Effector memory CD8-positive, alpha-beta T cell (primary cell): ENCODE results near the gene HOXC11.

Experiments used
- ATAC-seq: fragments of 150-1000 bp; cut with Tn5 transposase; replicated peaks from 2 replicates; pipeline ENCODE4 v1.10.0; 2021; ENCODE audit warnings: mild to moderate bottlenecking, moderate library complexity
- DNase-seq, 3 experiments: peaks; one replicate each; pipeline ENCODE4 v3.0.0; 2021
- H3K27ac Mint-ChIP-seq, 2 donors: one replicate each; pipeline ENCODE4 v1.8.0; 2022; ENCODE audit warnings: mild to moderate bottlenecking in 2 of 2, mixed read lengths in 2 of 2, moderate library complexity in 2 of 2
- H3K27me3 Mint-ChIP-seq, 2 donors: one replicate each; pipeline ENCODE4 v1.8.0; 2022; ENCODE audit warnings: mixed read lengths in 2 of 2
- H3K36me3 Mint-ChIP-seq: one replicate; pipeline ENCODE4 v1.8.0; 2022; ENCODE audit warnings: mild to moderate bottlenecking, moderate library complexity, mixed read lengths; ENCODE audit not compliant: insufficient read depth
- H3K4me1 Mint-ChIP-seq, 2 donors: one replicate each; pipeline ENCODE4 v1.8.0; 2022; ENCODE audit warnings: low read depth in 2 of 2, mixed read lengths in 2 of 2
- H3K4me3 Mint-ChIP-seq, 2 donors: one replicate each; pipeline ENCODE4 v1.8.0; 2022; ENCODE audit warnings: mild to moderate bottlenecking in 2 of 2, mixed read lengths in 2 of 2, moderate library complexity in 2 of 2
- H3K9me3 Mint-ChIP-seq, 2 donors: one replicate each; pipeline ENCODE4 v1.8.0; 2022; ENCODE audit warnings: mixed read lengths in 2 of 2

HOXC11 gene

DNA sequence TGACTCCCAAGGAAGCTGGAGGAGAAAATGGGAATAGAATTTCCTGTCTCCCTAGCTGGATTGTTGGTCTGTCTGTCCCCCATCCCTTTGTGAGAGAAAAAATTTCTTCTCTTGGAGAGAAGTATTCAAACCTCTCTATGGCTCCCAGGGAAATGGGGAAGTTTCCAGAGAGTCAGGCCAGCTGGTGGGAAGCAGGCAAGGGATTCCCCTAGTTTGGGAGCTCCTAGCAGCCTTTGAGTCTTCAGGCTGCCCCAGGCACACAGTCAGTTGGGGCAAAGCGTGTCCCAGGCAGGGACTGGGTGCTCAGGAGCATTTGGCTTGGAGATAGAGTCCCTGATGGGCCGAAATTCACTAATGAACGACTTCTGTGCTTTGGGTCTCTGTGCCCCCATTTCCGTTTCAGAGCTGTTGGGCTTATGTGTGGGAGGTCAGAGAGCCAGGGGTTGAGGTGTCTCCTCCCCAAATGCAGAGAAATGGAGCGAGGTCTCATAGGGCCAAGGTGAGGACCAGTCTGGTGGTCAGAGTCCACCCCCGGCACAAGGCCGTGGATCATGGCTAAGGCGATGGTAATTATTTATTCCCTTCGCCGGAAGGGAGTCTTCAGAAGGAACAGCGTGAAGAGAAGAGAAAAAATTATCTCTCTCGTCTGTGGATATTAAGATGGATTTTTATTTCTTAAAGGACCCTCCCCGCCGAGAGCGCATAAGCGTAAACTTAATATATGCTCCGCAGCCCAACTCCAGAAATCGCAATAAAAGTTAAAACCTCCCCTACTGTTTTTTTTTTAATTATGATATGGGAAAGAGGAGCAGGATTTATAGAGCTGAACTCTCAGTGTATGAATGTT lies 20.5 kb downstream of the HOXC11 start:
- Mint-ChIP-seq H3K4me1 (peaks cover 50 to 52% of the 10 kb centered on the region in 2 donors), H3K9me3 (no peaks in the 10 kb centered on the region), H3K36me3 (peaks cover 18% of the 10 kb centered on the region), H3K4me3 (peak overlapping the region; percentile 78 to 88), H3K27me3 (peaks cover 99 to 100% of the 10 kb centered on the region in 2 donors), H3K27ac (peak overlapping the region in 1 of 2 donors; percentile 22)
- ATAC-seq: no peak
- no peak for DNase-seq

DNA sequence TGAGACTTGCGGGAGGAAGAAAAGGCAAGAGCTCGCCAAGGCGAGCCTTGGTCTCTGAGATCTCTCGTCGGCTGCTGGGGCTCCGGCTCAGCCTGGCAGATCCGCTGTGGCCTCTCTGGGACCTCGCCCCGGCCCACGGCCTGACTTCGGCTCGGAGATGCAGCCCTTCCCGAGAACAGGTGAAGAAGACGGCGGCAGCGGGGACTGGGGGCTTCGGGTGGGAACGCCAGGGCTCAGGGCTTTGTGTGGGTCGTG lies 21.0 kb downstream of the HOXC11 start:
- H3K4me1 Mint-ChIP-seq: peaks cover 47 to 48% of the 10 kb centered on the region in 2 donors
- no peaks in the 10 kb centered on the region for H3K9me3 Mint-ChIP-seq
- DNase-seq (no peak), ATAC-seq (no peak)
- H3K27ac Mint-ChIP-seq: peak overlapping the region in 1 of 2 donors; percentile 22
- peak overlapping the region; percentile 78 to 88 for H3K4me3 Mint-ChIP-seq
- peaks cover 21% of the 10 kb centered on the region for H3K36me3 Mint-ChIP-seq
- H3K27me3 Mint-ChIP-seq: peaks cover 99 to 100% of the 10 kb centered on the region in 2 donors

DNA sequence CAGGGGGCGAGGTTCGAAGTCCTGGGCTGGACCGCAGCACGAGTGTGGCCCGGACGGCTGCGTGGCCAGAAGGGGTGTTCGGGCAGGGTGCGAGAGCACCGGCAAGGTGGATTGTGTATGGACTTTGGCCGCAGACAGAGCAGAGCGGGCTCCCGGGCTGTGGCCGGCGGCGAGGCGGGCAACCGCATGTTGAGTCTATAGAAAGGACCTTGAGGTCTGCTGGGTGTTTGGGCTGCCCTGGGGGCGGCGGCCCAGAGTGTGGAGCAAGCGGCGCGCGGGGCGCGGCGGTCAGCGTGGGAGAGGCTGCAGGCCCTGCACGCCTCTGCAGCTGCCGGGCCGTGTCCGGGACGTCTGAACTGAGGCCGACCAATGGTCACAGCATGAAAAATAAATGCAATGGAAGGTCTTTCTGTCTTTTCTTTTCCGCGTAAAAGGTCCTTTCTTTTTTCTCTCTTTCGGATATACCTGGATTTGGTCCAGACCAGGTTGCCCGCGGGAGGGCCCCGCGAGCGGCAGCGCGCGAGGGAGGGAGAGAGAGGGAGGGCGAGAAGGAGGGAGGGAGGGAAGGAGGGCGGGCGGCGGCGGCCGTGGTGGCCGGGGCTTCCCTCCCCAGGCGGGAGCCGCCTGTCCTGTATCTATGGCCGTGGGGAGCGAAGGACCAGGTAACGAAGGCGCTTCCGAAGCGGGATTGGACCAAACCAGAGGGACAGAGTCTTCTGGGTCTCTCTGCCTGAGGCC lies 21.5 kb downstream of the HOXC11 start:
- DNase-seq: no peak
- Mint-ChIP-seq H3K36me3 (peaks cover 21% of the 10 kb centered on the region), H3K4me1 (peaks cover 43 to 44% of the 10 kb centered on the region in 2 donors), H3K4me3 (peak overlapping the region; percentile 88), H3K27ac (peak overlapping the region in 1 of 2 donors; percentile 22), H3K9me3 (no peaks in the 10 kb centered on the region), H3K27me3 (peaks cover 99 to 100% of the 10 kb centered on the region in 2 donors)
- ATAC-seq: no peak

DNA sequence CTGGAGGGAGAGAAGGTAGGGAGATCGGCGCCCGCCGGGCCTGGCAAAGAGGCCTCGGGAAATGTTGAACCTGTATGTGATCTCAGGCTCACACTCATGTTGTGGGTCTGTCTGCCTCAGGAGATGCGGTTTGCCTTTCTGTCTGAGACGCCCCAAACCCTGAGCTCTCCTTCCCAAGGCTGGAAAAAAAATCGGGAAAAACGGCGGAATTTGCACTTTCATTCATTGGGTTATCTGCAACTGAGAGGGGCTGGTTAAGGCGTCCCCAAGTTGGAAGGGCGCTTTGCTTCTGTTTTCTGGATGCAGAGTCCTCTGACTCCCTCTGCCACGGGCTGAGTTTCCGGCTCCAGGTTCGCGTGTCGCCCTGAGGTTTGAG lies 22.1 kb downstream of the HOXC11 start:
- peaks cover 99 to 100% of the 10 kb centered on the region in 2 donors for H3K27me3 Mint-ChIP-seq
- H3K4me1 Mint-ChIP-seq: peaks cover 41 to 43% of the 10 kb centered on the region in 2 donors
- peak overlapping the region; percentile 88 for H3K4me3 Mint-ChIP-seq
- peaks cover 25% of the 10 kb centered on the region for H3K36me3 Mint-ChIP-seq
- no peak overlapping the region for H3K27ac Mint-ChIP-seq
- ATAC-seq (peak; percentile 52), DNase-seq (no peak)
- no peaks in the 10 kb centered on the region for H3K9me3 Mint-ChIP-seq

DNA sequence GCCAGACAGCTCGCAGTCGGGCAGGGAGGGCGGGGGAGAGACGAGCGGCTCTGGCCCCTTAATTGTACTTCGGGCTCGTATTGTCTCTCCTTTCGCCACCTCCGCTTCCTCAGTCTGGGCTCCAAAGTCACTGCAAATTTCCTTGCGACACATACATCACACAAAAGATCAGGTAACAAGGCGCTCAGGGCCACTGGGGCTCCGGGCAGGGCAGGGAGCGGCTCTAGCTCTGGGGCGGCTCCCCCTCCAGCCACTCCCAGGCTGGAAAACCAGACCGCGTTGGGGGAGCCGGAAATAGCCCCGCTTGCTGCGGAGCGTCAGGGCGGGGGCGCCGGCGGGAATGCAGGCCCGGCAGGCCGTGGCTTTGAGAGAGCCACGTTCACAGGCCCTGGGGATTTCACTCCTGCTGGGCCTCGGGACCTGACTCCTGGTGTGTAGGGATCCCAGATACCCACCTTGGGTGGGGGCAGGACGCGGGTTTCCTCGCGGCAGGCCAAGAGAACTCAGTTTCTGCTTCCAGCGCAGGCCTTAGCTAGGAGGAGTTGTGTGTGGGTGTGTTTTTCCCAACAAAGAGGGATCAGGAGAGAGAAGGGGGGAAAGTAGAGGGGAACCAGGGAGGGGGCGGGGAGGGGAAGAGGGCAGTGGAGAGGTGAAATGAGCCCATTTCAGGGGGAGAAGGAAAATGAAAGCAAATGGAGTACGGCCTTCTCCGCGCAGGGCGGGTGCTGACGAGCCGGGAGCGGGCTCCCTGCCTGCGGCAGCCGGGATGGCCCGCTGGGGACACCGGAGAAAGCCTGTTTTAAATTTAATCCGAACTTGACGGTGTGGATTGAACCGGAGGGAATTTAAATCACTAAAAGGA lies 22.7 kb downstream of the HOXC11 start:
- DNase-seq: no peak
- peak; percentile 47 for ATAC-seq
- H3K4me1 Mint-ChIP-seq: peaks cover 34 to 36% of the 10 kb centered on the region in 2 donors

DNA sequence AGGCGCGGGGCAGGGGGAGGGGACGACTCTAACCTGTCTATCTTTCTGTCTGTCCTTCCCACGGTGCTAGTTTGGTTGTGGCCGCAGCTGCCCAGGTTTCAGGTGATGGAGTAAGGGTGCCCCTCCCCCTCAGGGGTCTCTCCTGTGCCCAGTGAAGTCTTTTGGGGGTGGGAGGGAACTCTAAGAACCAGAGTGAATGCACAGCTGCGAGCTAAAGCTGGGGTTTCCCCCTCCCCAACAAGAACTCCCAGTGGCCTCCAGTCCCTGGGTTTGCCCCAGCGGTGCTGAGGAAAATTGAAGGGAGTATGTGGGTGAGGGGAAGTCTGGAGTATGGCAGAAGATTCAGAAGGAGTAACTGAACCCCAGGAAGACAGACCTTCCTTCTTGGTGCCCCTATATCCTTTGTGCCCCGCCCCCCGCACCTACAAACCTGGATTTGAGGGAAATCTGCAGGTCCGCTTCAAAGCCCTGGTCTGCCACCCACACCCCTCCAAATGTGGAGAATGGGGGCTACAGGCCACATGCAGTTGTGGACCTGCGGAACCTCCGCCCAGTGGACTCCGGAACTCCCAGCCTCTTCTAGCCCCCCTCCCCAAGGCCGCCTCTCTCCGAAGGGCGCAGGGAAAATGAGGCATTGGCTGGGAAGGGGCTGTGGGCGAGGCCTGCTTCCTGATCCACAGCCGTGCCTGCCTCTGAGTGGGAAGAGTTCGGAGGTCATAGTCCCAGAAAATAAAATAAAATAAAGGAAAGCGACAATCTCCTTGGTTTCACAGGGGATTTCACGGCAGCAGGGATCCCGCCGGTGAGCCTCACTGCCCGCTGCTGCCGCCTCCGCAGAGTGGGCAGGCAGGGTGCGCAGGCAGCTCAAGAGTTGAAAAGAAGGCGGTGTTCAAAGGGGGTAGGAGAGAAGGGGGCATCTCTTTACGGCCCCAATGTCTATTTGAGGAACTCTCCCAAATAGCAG lies 23.6 kb downstream of the HOXC11 start:
- Mint-ChIP-seq H3K4me3 (peak overlapping the region; percentile 88), H3K9me3 (no peaks in the 10 kb centered on the region), H3K36me3 (peaks cover 23% of the 10 kb centered on the region), H3K27me3 (peaks cover 99 to 100% of the 10 kb centered on the region in 2 donors), H3K27ac (no peak overlapping the region), H3K4me1 (peaks cover 30 to 32% of the 10 kb centered on the region in 2 donors)
- DNase-seq (no peak), ATAC-seq (no peak)

More for the DNA sequence above, 22.7 kb downstream of the HOXC11 start:
- Mint-ChIP-seq H3K36me3 (peaks cover 23% of the 10 kb centered on the region), H3K9me3 (no peaks in the 10 kb centered on the region), H3K4me3 (peak overlapping the region; percentile 88), H3K27ac (peak overlapping the region; percentile 49 to 58), H3K27me3 (peaks cover 99 to 100% of the 10 kb centered on the region in 2 donors)

DNA sequence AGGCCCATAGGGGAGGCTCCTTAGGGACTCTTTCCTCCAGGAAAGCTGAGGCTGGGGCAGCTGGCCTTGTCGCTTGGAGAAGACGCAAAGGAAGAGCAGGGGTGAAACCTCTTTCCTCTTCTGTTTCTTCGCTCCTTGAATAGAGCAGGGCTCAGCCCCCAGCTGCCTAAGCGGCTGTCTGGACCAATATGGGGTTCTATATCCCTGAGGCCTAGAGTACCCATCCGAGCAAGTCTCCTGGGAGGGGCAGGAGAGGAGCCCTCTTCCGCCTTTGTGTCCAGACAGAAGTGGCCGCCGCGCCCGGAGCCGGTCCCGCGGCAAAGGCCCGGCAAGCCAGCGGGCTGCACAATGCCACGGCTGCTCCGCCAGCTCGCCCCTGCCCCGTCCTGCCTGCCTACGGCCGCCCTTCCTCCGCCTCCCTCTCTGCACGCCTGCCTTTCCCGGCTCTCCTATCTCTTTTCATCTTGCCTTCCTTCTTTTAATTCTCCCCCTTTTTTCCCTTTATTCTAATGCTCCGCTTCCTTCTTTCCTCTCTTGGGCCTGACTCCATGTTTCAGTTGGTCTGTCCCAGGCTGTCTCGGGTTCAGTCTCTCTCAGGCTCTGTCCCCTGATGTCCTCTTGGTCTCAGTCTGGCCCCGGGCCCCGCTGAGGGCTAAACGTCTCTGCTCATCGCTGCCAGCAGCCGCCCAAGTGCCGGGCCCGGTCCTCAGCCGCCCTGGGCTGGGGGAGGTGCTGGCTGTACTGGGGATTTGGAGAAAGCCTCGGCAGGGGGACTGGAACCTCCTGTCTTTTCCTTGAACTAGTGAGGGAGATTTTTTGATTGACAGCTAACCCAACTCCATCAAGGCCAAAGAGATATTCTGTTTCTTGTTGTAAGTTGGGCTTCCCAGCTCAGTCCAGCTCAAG lies 24.5 kb downstream of the HOXC11 start:
- no peaks in the 10 kb centered on the region for H3K9me3 Mint-ChIP-seq
- H3K27me3 Mint-ChIP-seq: peaks cover 99 to 100% of the 10 kb centered on the region in 2 donors
- ATAC-seq: no peak
- H3K4me3 Mint-ChIP-seq: peak overlapping the region in 1 of 2 donors; percentile 25
- no peak for DNase-seq
- H3K4me1 Mint-ChIP-seq: peaks cover 32% of the 10 kb centered on the region in 2 donors
- no peak overlapping the region for H3K27ac Mint-ChIP-seq
- H3K36me3 Mint-ChIP-seq: peaks cover 23% of the 10 kb centered on the region

DNA sequence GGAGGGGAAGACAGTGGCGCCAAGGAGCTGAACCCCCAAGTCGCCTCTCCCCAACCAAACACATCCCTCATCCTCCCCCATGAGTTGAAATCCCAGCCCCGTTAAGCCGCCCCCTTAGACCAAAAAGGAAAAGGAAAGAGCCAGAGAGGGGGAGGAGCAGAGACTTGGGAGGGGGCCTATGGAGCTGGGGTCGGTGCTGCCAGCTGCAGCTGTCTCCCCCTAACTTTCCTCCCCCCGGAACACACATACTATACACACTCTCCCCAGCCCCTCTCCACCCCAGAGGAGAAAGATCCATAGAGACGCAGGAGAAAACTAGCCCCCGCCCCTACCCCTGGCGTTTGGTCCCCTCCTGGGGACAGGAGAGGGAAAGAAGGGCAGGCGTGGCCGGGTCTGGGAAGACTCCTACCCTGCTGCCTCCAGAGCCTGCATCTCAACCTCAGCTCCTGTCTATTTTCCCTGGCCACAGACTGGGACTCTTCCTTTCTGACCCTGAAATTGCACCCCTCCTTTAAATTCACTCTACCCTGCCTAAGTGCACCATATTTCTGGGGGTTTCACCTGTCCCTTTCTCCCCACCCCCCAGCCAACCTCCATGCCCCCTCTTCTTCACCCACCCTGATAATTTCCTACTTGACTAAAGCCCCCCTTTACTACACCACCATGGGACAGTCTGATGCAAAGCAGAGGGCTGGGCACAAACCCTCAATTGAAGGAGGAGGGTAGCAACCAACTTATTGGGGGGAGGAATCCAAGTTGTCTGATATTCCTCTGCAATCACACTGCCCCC lies 25.4 kb downstream of the HOXC11 start:
- peaks cover 23% of the 10 kb centered on the region for H3K36me3 Mint-ChIP-seq
- no peak for ATAC-seq
- no peak for DNase-seq
- H3K4me1 Mint-ChIP-seq: peaks cover 32 to 33% of the 10 kb centered on the region in 2 donors
- peaks cover 99 to 100% of the 10 kb centered on the region in 2 donors for H3K27me3 Mint-ChIP-seq
- no peak overlapping the region for H3K27ac Mint-ChIP-seq
- H3K9me3 Mint-ChIP-seq: no peaks in the 10 kb centered on the region
- H3K4me3 Mint-ChIP-seq: no peak overlapping the region

DNA sequence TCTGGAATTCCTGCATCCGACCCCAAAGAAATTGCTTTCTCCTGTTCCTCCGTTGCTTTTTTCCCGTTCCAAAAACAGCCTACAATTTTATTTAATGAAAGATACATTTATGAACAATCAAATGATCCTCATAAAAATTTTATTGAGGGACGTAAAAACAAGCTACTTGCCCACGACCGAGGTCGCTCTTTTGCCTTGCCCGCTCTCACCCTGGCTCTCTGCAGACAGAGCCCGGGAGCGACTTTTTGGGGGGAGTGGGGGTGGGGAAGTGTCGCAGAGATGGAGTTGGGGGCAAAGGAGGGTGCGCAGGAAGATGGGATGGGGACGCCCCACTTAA lies 25.9 kb downstream of the HOXC11 start:
- peaks cover 28 to 30% of the 10 kb centered on the region in 2 donors for H3K4me1 Mint-ChIP-seq
- no peak for DNase-seq
- H3K27me3 Mint-ChIP-seq: peaks cover 99 to 100% of the 10 kb centered on the region in 2 donors
- no peak for ATAC-seq
- no peak overlapping the region for H3K27ac Mint-ChIP-seq
- peaks cover 21% of the 10 kb centered on the region for H3K36me3 Mint-ChIP-seq
- H3K9me3 Mint-ChIP-seq: no peaks in the 10 kb centered on the region
- no peak overlapping the region for H3K4me3 Mint-ChIP-seq

DNA sequence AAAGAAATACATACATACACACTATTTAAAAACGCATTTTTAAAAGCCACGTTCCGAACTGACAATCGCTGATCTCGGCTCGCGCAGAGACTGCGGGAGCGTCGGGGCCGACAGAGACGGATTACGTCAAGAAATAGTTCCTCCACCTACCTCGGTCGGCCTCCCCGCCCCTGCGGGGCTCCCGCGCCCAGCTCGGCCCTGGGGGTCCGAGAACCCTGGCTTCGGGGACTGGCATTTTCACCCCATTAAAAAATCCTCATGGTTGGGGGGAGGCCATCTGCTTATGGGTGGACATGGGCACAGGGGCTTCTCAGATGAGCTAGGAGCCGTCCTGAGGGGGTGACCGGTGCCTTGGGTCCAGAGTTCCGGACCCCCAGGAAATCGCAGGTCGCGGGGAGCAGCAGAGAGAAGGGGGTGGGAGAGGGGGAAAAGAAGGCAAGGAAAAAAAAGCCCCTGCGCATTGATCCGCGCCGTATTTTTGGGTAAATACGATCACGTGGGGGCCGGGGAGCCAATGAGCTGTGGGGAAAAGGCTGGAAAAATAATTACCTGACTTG lies 26.7 kb downstream of the HOXC11 start:
- Mint-ChIP-seq H3K4me3 (peak overlapping the region; percentile 59 to 62), H3K9me3 (no peaks in the 10 kb centered on the region), H3K27ac (no peak overlapping the region), H3K36me3 (peaks cover 18% of the 10 kb centered on the region), H3K27me3 (peaks cover 99 to 100% of the 10 kb centered on the region in 2 donors), H3K4me1 (peaks cover 24 to 25% of the 10 kb centered on the region in 2 donors)
- ATAC-seq: no peak
- no peak for DNase-seq
